Measurements from ENCODE around the gene MVB12B. TPM values are rescaled to one million over a fixed set of nuclear protein-coding genes. Genes with fewer than 3 reads are reported as not detected.

MVB12B gene
- total RNA-seq, 1 experiment from 2014 or later, result 9.4 TPM

DNA sequence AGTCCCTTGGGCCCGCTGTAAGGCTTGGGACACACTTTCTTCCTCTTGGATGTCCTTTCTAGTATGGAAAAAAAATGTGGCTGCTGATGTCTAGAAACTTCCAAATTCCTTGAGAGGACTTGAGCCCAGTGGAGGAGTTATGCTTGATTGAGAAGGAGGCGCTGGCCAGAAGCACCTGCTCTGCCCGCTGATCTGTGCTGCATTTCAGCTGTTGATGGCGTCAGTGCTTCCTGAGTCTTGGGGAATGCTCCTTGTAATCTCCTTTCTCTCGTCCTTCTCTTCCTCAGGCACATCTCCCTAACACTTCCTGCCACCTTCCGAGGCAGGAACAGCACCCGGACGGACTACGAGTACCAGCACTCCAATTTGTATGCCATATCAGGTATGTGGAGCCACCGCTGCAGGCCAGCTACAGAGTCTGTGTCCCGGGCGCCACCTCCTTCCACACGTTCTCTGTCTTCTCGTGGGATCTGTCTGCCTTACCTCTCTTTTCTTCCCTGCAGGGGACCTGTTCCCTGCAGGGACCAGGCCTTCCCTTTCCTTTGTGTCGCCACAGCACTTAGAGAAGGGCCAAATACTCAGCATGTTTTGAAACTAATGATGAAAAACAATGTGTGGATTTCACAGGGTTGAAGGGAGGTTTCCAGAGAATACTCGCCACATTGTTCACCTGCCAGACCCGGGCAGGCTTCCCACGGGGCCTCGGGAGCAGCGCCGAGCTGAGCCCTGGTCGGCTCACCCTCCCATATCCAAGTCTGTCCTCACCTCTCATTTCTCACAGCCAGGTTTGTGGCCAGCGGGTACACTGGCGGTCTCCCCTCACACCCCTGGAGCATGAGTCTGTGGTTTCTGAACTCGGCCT is 95.2 kb downstream of the MVB12B start:
- H3K27ac ChIP-seq (ENCODE audit: low read length), result no peak overlapping the region
- BruUV-seq (replicated peaks), result no TSS peak
- CTCF ChIA-PET, result no interaction called here

DNA sequence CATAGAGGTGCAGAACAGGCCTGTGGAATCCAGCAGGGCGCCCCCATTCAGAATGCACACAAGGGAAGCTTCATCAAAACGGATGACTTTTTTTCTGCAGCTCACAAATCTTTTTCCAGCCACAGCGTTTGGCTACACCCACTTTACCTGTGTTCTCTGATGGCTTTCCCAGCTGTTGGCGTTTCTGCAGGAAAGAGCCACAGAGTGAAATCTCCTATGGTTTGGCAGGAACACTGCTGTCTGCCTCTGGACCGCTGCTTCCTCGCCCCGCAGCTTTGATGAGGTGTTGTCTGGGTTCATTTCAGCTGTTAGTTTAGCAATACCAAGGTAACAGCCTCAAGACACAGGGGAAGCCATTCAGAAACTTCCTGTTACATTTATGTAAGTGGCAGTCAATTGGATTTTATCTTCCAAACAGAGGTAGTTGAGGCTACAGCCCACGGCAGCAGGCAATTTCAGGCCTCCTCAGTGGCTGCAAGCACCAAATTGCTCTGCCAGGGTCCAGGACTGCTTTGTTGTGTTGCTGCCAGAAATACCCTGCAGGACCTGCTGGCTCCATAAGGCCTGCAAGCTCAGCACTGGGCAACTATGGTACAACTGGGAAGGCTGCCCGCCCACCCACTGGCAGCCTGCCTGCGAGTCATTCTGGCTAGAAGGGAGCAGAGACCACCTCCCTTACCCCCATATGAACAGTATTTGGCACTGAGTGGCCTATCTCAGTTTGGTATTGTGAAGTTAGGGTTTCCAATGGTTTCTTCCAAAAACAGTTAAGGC is 96.7 kb downstream of the MVB12B start:
- in situ Hi-C loops (cut with HindIII; ENCODE audit: low pct_unique_long_range_greater_than_20kb, low sequenced_read_pairs) (no loop called here), intact Hi-C loops (cut with micrococcal nuclease; ENCODE audit: unreplicated experiment) (no loop called here)
- TF ChIP-seq POLR2AphosphoS5 (IDR thresholded peaks at IDR 0.05; ENCODE audit: low read depth, low read length) (no peak), TCF7L2 (IDR thresholded peaks at IDR 0.05; ENCODE audit: low read depth, low read length) (no peak), SIN3A (IDR thresholded peaks at IDR 0.05; ENCODE audit: borderline replicate concordance, insufficient read depth, low read depth, low read length) (no peak)
- TF ChIP-seq, protein P1, sequence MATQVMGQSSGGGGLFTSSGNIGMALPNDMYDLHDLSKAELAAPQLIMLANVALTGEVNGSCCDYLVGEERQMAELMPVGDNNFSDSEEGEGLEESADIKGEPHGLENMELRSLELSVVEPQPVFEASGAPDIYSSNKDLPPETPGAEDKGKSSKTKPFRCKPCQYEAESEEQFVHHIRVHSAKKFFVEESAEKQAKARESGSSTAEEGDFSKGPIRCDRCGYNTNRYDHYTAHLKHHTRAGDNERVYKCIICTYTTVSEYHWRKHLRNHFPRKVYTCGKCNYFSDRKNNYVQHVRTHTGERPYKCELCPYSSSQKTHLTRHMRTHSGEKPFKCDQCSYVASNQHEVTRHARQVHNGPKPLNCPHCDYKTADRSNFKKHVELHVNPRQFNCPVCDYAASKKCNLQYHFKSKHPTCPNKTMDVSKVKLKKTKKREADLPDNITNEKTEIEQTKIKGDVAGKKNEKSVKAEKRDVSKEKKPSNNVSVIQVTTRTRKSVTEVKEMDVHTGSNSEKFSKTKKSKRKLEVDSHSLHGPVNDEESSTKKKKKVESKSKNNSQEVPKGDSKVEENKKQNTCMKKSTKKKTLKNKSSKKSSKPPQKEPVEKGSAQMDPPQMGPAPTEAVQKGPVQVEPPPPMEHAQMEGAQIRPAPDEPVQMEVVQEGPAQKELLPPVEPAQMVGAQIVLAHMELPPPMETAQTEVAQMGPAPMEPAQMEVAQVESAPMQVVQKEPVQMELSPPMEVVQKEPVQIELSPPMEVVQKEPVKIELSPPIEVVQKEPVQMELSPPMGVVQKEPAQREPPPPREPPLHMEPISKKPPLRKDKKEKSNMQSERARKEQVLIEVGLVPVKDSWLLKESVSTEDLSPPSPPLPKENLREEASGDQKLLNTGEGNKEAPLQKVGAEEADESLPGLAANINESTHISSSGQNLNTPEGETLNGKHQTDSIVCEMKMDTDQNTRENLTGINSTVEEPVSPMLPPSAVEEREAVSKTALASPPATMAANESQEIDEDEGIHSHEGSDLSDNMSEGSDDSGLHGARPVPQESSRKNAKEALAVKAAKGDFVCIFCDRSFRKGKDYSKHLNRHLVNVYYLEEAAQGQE (IDR thresholded peaks at IDR 0.05; ENCODE audit: insufficient read depth in 1 of 2, low read depth in 2 of 2, low read length in 1 of 2), result no peak
- TF ChIP-seq, protein P2, sequence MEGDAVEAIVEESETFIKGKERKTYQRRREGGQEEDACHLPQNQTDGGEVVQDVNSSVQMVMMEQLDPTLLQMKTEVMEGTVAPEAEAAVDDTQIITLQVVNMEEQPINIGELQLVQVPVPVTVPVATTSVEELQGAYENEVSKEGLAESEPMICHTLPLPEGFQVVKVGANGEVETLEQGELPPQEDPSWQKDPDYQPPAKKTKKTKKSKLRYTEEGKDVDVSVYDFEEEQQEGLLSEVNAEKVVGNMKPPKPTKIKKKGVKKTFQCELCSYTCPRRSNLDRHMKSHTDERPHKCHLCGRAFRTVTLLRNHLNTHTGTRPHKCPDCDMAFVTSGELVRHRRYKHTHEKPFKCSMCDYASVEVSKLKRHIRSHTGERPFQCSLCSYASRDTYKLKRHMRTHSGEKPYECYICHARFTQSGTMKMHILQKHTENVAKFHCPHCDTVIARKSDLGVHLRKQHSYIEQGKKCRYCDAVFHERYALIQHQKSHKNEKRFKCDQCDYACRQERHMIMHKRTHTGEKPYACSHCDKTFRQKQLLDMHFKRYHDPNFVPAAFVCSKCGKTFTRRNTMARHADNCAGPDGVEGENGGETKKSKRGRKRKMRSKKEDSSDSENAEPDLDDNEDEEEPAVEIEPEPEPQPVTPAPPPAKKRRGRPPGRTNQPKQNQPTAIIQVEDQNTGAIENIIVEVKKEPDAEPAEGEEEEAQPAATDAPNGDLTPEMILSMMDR (IDR thresholded peaks at IDR 0.05), result no peak
- BruUV-seq (replicated peaks), result no TSS peak
- H3K9me3 ChIP-seq (ENCODE audit: control insufficient read depth, insufficient read depth, low read depth, low read length), result no peaks in the 10 kb centered on the region
- H3K27ac ChIP-seq (ENCODE audit: low read length), result no peak overlapping the region
- H3K4me1 ChIP-seq (ENCODE audit: control insufficient read depth, insufficient read depth, low read length), result 0 out of 2 replicates have a peak, but pooled peaks cover 3% of the 10 kb centered on the region
- POLR2A ChIA-PET, result no interaction called here
- no peak for ATAC-seq
- H3K27me3 ChIP-seq (ENCODE audit: control insufficient read depth, insufficient read depth, low read length), result no peaks in the 10 kb centered on the region
- H3K36me3 ChIP-seq (ENCODE audit: control insufficient read depth, insufficient read depth, low read length), result no peaks in the 10 kb centered on the region
- CTCF ChIA-PET, result no interaction called here
- DNase-seq (ENCODE audit: low read depth, low spot score), result no peak
- H3K4me3 ChIP-seq (ENCODE audit: low read depth in 2 of 2, low read length in 2 of 2), result no peak overlapping the region

More for the DNA sequence above, 95.2 kb downstream of the MVB12B start:
- Histone ChIP-seq H3K36me3 (ENCODE audit: control insufficient read depth, insufficient read depth, low read length) (no peaks in the 10 kb centered on the region), H3K4me1 (ENCODE audit: control insufficient read depth, insufficient read depth, low read length) (peaks cover 3% of the 10 kb centered on the region; the same call in 1 of the 2 replicates), H3K27me3 (ENCODE audit: control insufficient read depth, insufficient read depth, low read length) (no peaks in the 10 kb centered on the region), H3K9me3 (ENCODE audit: control insufficient read depth, insufficient read depth, low read depth, low read length) (no peaks in the 10 kb centered on the region), H3K4me3 (ENCODE audit: low read depth in 2 of 2, low read length in 2 of 2) (no peak overlapping the region)
- POLR2A ChIA-PET, result no interaction called here
- no peak for TF ChIP-seq TCF7L2 (IDR thresholded peaks at IDR 0.05; ENCODE audit: low read depth, low read length)
- DNase-seq (ENCODE audit: low read depth, low spot score) (no peak), ATAC-seq (no peak)
- in situ Hi-C loops (cut with HindIII; ENCODE audit: low pct_unique_long_range_greater_than_20kb, low sequenced_read_pairs) (no loop called here), intact Hi-C loops (cut with micrococcal nuclease; ENCODE audit: unreplicated experiment) (no loop called here)

DNA sequence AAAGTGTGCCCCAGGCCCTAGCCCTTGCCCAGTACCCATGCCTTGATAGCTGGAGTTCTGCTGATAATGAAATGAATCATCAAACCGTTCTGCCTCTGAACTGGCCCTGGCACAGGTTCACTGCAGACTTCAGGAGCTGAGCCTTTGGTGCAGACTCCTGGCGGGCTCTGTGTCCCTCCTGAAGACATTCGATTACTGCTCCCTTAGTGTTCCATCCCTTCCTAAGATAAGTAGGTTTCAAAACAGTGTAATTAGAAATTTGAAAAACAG is 97.2 kb downstream of the MVB12B start:
- ATAC-seq (no peak), DNase-seq (ENCODE audit: low read depth, low spot score) (no peak)
- Histone ChIP-seq H3K36me3 (ENCODE audit: control insufficient read depth, insufficient read depth, low read length) (no peaks in the 10 kb centered on the region), H3K27ac (ENCODE audit: low read length) (no peak overlapping the region), H3K4me3 (ENCODE audit: low read depth in 2 of 2, low read length in 2 of 2) (no peak overlapping the region), H3K9me3 (ENCODE audit: control insufficient read depth, insufficient read depth, low read depth, low read length) (no peaks in the 10 kb centered on the region), H3K27me3 (ENCODE audit: control insufficient read depth, insufficient read depth, low read length) (no peaks in the 10 kb centered on the region), H3K4me1 (ENCODE audit: control insufficient read depth, insufficient read depth, low read length) (0 out of 2 replicates have a peak, but pooled peaks cover 3% of the 10 kb centered on the region)
- intact Hi-C loops (cut with micrococcal nuclease; ENCODE audit: unreplicated experiment) (no loop called here), in situ Hi-C loops (cut with HindIII; ENCODE audit: low pct_unique_long_range_greater_than_20kb, low sequenced_read_pairs) (no loop called here)
- TF ChIP-seq, protein P1 (IDR thresholded peaks at IDR 0.05; ENCODE audit: insufficient read depth in 1 of 2, low read depth in 2 of 2, low read length in 1 of 2), result no peak
- TF ChIP-seq SIN3A (IDR thresholded peaks at IDR 0.05; ENCODE audit: borderline replicate concordance, insufficient read depth, low read depth, low read length) (no peak), TCF7L2 (IDR thresholded peaks at IDR 0.05; ENCODE audit: low read depth, low read length) (no peak), POLR2AphosphoS5 (IDR thresholded peaks at IDR 0.05; ENCODE audit: low read depth, low read length) (no peak)
- TF ChIP-seq, protein P2 (IDR thresholded peaks at IDR 0.05), result no peak
- no TSS peak for BruUV-seq (replicated peaks)
- POLR2A ChIA-PET, result no interaction called here
- CTCF ChIA-PET, result no interaction called here
